Gastroesophageal sphincter (tissue), 4 donors: ENCODE data around the gene BRAT1. TPM values are rescaled to one million over a fixed set of nuclear protein-coding genes. Genes with fewer than 3 reads are reported as not detected.
"Not testable (repeated sequence)": the region's sequence is repeated elsewhere in the genome, so short reads cannot be mapped to it uniquely, and the experiment has no call there.

Experiments used
- ATAC-seq: fragments of 150-250 bp; one replicate; pipeline ENCODE4 v1.9.1; 2016; ENCODE audit warnings: mild to moderate bottlenecking, moderate library complexity
- H3K27ac ChIP-seq, 4 donors: fragments of 200-600 bp; sonication (generic) in 3 of 4; 1 replicate in 3 of 4; 2 replicates in 1 of 4; pipeline ENCODE4 v1.5.1; 2016 to 2019
- H3K27me3 ChIP-seq: fragments of 200-600 bp; sonication (generic); one replicate; pipeline ENCODE4 v1.5.1; 2019
- H3K36me3 ChIP-seq, 2 donors: fragments of 200-600 bp; sonication (generic); one replicate each; pipeline ENCODE4 v1.5.1; 2019; ENCODE audit warnings: control low read depth in 1 of 2
- H3K4me1 ChIP-seq, 3 donors: fragments of 200-600 bp; sonication (generic); 1 replicate in 2 of 3; 2 replicates in 1 of 3; pipeline ENCODE4 v1.5.1; 2016 to 2019; ENCODE audit warnings: control low read depth in 2 of 3
- H3K4me3 ChIP-seq, 2 donors: fragments of 200-600 bp; sonication (generic); one replicate each; pipeline ENCODE4 v1.5.1; 2019; ENCODE audit warnings: mild to moderate bottlenecking in 1 of 2, moderate library complexity in 1 of 2
- H3K9me3 ChIP-seq, 3 donors: fragments of 200-600 bp; sonication (generic); one replicate each; pipeline ENCODE4 v1.5.1; 2017 to 2019; ENCODE audit warnings: control low read depth in 2 of 3
- EP300 ChIP-seq: sonication (generic); formaldehyde crosslinking; IDR thresholded peaks from one replicate; pipeline ENCODE4 v1.6.1; 2017; ENCODE audit warnings: antibody characterized with exemption, mild to moderate bottlenecking
- POLR2A ChIP-seq, 2 donors: fragments of 450-650 bp; IDR thresholded peaks; one replicate each; pipeline ENCODE4 v1.6.1; 2017; ENCODE audit warnings: antibody characterized with exemption in 2 of 2, mild to moderate bottlenecking in 2 of 2, moderate library complexity in 1 of 2
- POLR2AphosphoS5 ChIP-seq: sonication (generic); formaldehyde crosslinking; IDR thresholded peaks from one replicate; pipeline ENCODE4 v1.6.1; 2017; ENCODE audit warnings: antibody characterized with exemption
- WGBS, 2 donors: methylation state at CpG; one replicate each; pipeline ENCODE4 v1.1.5; 2018; ENCODE audit warnings: low coverage in 1 of 2; 5-methylcytosine and 5-hydroxymethylcytosine counted together
- total RNA-seq, 4 donors: library from RNA; depleted of rRNA; stranded (reverse); fragments of >200 nt; gene quantifications; one replicate each; pipeline ENCODE4 v1.1.0, GENCODE V29; 2016
- TF ChIP-seq, protein P1 (sequence below), 4 experiments: fragments of 200-600 bp in 2 of 4; fragments of 450-650 bp in 2 of 4; sonication (generic) in 1 of 4; IDR thresholded peaks; one replicate each; pipeline ENCODE4 v1.5.1; 2017 to 2019; ENCODE audit warnings: antibody characterized with exemption in 4 of 4, mild to moderate bottlenecking in 2 of 4, moderate library complexity in 2 of 4

The BRAT1 gene
- total RNA-seq, 4 donors from 2014 or later: 19.9 to 36.0 (median 32.4) TPM

DNA sequence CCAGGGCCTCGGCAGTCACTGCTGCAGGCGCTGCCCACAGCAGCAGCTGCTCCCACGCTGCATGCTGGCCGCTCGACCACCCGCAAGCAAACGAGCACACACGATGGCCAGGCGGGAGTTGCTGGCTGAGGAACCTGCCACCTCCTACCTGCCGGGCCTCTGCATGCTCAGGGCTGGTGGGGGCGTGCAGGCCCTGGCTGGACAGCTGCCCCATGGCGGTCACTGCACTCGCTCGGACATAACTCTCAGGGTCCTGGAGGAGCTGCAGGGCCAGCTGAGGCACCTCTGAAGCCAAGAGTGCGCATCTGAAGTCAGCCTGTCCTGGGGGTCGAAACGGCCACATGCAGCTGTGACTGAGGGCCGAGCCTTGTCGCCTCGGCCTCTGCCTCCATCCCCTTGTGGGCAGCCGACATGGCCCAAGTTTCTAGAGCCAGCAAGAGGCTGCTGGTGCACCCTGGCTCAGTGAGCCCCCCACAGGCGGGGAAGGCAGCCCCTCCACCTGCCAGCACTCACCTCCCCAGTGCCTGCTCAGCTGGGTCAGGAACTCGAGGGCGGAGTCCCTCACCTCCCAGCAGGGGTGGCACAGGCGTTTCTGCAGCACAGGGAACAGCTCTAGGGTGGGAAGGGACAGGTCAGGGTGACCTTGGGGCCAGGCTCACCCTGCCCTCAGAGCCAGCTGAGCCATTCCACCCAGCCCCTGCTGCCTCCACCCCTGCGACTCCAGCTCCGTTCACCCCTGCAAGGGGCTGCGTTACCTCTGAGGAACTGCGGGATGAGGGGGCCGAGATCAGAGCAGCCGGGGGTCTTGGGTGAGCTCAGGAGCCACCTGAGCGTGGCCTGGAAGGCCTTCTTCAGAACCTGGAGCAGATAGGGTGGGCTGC lies 16.1 kb downstream of the BRAT1 start:
- TF ChIP-seq POLR2AphosphoS5 (no peak), EP300 (no peak), POLR2A (IDR thresholded peaks at IDR 0.05) (no peak)
- TF ChIP-seq, protein P1, sequence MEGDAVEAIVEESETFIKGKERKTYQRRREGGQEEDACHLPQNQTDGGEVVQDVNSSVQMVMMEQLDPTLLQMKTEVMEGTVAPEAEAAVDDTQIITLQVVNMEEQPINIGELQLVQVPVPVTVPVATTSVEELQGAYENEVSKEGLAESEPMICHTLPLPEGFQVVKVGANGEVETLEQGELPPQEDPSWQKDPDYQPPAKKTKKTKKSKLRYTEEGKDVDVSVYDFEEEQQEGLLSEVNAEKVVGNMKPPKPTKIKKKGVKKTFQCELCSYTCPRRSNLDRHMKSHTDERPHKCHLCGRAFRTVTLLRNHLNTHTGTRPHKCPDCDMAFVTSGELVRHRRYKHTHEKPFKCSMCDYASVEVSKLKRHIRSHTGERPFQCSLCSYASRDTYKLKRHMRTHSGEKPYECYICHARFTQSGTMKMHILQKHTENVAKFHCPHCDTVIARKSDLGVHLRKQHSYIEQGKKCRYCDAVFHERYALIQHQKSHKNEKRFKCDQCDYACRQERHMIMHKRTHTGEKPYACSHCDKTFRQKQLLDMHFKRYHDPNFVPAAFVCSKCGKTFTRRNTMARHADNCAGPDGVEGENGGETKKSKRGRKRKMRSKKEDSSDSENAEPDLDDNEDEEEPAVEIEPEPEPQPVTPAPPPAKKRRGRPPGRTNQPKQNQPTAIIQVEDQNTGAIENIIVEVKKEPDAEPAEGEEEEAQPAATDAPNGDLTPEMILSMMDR (IDR thresholded peaks at IDR 0.05): no peak
- Histone ChIP-seq H3K4me1 (no peaks in the 10 kb centered on the region), H3K27ac (no peak overlapping the region), H3K36me3 (peaks cover 0 to 66% of the 10 kb centered on the region in 2 donors), H3K27me3 (no peaks in the 10 kb centered on the region), H3K4me3 (no peak overlapping the region), H3K9me3 (no peaks in the 10 kb centered on the region)
- no peak for ATAC-seq
- WGBS, 2 donors: no CpG with 5 or more reads among the region's 32 CpGs

DNA sequence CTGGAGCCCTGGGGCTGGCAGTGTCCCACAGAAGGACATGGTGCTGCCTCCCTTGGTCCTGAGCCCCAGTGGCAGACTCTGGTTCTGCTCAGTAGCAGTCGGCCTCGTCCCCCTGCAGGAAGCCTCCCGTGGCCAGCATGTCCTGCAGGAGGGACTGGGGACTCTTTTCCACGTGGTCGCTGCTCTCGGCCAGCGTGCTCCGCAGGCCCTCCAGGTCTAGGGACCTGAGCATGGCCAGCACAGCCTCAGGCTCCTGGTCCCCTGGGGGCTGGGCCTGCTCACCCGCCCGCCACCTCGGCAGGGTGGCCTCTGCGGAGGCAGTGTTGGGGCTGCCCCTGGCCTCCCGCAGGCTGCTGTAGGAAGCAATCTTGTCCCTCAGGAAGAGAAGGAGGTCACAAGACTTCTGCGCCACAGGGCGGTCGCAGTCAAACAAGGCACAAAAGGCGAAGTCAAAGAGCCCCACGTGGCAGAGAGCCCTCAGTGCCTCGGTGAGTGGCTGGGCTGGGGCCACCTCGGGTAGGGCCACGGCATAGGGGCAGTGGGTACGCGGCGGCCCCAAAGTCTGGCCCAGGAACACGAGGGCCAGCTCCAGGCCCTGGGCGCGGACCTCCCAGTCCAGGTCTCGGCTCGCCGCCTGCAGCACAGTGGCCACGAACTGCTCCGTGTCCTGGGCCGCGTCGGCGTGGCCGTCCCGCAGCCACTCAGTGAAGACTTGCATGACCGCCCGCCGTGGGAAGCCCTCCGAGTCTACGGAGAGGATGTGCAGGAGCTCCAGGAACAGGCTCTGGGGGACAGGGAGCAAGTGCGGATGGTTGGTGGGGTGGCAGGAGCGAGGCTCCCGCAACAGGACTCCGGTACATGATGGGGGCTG lies 17.1 kb downstream of the BRAT1 start:
- Histone ChIP-seq H3K4me3 (no peak overlapping the region), H3K9me3 (no peaks in the 10 kb centered on the region), H3K4me1 (no peaks in the 10 kb centered on the region), H3K27me3 (no peaks in the 10 kb centered on the region), H3K27ac (no peak overlapping the region), H3K36me3 (peaks cover 0 to 56% of the 10 kb centered on the region in 2 donors)
- ATAC-seq: no peak
- no peak for TF ChIP-seq POLR2A (IDR thresholded peaks at IDR 0.05)
- TF ChIP-seq POLR2AphosphoS5: no peak
- TF ChIP-seq, protein P1 (IDR thresholded peaks at IDR 0.05): no peak
- TF ChIP-seq EP300: no peak
- WGBS, 2 donors: 100% methylated on average over 7 of the region's 47 CpGs; no CpG with 5 or more reads in 1 of the 2 donors

DNA sequence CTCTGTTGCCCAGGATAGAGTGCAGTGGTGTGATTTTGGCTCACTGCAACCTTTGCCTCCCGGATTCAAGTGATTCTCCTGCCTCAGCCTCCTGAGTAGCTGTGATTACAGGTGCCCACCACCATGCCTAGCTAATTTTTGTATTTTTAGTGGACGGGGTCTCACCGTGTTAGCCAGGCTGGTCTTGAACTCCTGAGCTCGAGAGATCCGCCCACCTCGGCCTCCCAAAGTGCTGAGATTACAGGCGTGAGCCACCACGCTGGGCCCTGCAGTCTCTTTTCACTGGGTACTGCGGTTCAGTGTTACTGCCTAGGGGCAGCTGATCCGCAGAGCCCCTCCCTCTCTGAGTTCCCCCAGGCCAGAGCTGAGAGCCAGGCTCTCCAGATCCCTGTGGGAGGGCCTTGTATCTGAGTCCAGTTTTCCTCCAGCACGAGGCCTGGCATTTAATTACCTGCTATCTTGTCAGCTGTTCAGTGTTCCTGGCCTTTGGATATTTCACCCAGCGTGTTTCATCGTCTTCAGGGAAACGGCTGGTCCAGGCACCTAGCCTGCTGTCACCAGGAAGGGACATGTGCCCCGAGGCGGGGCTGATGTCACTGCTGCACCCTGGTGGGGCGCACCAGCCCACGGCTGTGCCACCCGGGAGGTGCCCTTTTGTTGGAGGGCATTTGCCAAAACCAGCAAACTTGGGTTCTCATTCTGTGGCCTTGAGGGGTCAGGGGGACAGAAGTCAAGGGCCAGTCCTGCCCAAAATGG lies 19.3 kb downstream of the BRAT1 start:
- H3K27me3 ChIP-seq, H3K9me3 ChIP-seq, H3K4me1 ChIP-seq, ATAC-seq, H3K4me3 ChIP-seq, H3K27ac ChIP-seq: not testable (repeated sequence)
- WGBS, 2 donors: 50% methylated on average over 1 of the region's 19 CpGs; no CpG with 5 or more reads in 1 of the 2 donors
- H3K36me3 ChIP-seq: peaks cover 0 to 34% of the 10 kb centered on the region in 2 donors

DNA sequence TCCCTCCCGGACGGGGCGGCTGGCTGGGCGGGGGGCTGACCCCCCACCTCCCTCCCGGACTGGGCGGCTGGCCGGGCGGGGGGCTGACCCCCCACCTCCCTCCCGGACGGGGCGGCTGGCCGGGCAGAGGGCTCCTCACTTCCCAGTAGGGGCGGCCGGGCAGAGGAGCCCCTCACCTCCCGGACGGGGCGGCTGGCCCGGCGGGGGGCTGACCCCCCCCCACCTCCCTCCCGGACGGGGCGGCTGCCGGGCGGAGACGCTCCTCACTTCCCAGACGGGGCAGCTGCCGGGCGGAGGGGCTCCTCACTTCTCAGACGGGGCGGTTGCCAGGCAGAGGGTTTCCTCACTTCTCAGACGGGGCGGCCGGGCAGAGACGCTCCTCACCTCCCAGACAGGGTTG lies 21.1 kb downstream of the BRAT1 start:
- not testable (repeated sequence) for H3K4me3 ChIP-seq

DNA sequence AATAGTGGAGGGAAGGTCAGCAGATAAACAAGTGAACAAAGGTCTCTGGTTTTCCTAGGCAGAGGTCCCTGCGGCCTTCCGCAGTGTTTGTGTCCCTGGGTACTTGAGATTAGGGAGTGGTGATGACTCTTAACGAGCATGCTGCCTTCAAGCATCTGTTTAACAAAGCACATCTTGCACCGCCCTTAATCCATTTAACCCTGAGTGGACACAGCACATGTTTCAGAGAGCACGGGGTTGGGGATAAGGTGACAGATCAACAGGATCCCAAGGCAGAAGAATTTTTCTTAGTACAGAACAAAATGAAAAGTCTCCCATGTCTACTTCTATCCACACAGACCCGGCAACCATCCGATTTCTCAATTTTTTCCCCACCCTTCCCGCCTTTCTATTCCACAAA lies 21.8 kb downstream of the BRAT1 start:
- not testable (repeated sequence) for H3K36me3 ChIP-seq, H3K4me3 ChIP-seq, H3K9me3 ChIP-seq, H3K27ac ChIP-seq, ATAC-seq
- peaks cover 0 to 32% (median 14%) of the 10 kb centered on the region in 3 donors for H3K4me1 ChIP-seq
- peaks cover 34% of the 10 kb centered on the region for H3K27me3 ChIP-seq
- 40% methylated on average over 1 of the region's 8 CpGs; no CpG with 5 or more reads in 1 of the 2 donors for WGBS, 2 donors

More for the DNA sequence above, 21.1 kb downstream of the BRAT1 start:
- Histone ChIP-seq H3K36me3 (peaks cover 0 to 16% of the 10 kb centered on the region in 2 donors), H3K4me1 (peaks cover 0 to 26% (median 13%) of the 10 kb centered on the region in 3 donors), H3K27me3 (peaks cover 27% of the 10 kb centered on the region)
- ATAC-seq, H3K27ac ChIP-seq, H3K9me3 ChIP-seq: not testable (repeated sequence)
- WGBS, 2 donors: no CpG with 5 or more reads among the region's 34 CpGs

DNA sequence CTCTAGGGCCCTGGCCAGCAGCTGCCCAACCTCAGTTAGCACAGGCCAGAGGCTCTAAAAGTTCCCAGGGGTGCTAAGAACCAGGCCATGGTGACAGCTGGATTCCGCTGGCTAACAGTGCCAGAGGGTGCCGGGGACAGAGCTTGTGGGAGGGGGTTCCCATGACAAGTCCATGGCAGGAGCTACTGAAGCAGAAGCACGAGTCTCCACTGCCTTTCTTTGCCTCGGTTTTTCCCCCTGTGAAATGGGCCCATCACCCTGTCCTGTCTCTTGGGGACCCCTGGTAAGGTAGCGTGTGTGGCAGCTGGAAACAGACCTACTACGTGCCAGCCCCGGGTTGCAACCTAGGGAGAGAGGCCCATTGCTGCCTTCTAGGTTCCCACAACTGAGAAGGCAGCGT lies 22.5 kb downstream of the BRAT1 start:
- 100% methylated on average over 1 of the region's 8 CpGs; no CpG with 5 or more reads in 1 of the 2 donors for WGBS, 2 donors
- not testable (repeated sequence) for H3K9me3 ChIP-seq, ATAC-seq

DNA sequence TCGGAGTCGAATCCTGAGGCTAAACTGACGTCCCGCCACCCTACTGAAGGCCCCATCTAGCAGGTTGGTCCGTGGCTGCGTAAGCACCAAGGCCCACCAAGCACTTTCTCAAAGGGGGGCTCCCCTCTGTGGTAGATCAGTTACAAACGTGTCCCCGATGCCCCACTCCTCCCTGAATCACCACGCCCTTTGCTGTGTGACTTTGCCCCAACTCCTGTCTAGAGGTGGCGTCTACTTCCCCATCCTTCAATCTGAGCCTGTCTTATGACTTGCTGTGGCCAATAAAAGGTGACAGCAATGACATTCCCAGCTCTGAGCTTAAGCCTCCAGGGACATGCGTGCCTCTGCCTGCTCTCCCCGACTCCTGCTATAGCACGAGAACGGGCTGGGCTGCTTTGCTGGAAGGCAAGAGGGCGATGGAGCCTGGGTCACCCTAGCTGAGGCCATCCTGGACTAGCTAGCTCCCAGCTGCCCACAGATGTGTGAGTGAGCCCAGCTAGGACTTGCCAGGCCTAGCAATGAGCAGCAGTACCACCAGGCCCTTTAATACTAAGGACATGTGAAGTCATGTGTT lies 23.0 kb downstream of the BRAT1 start:
- ATAC-seq, H3K9me3 ChIP-seq, H3K27ac ChIP-seq, H3K4me3 ChIP-seq, H3K36me3 ChIP-seq: not testable (repeated sequence)
- WGBS, 2 donors: 90 to 100% methylated on average over 2 of the region's 15 CpGs
- Histone ChIP-seq H3K4me1 (peaks cover 0 to 44% (median 14%) of the 10 kb centered on the region in 3 donors), H3K27me3 (peaks cover 44% of the 10 kb centered on the region)

More for the DNA sequence above, 22.5 kb downstream of the BRAT1 start:
- Histone ChIP-seq H3K27me3 (peaks cover 40% of the 10 kb centered on the region), H3K4me1 (peaks cover 0 to 39% (median 14%) of the 10 kb centered on the region in 3 donors)
- H3K4me3 ChIP-seq, H3K36me3 ChIP-seq, H3K27ac ChIP-seq: not testable (repeated sequence)

DNA sequence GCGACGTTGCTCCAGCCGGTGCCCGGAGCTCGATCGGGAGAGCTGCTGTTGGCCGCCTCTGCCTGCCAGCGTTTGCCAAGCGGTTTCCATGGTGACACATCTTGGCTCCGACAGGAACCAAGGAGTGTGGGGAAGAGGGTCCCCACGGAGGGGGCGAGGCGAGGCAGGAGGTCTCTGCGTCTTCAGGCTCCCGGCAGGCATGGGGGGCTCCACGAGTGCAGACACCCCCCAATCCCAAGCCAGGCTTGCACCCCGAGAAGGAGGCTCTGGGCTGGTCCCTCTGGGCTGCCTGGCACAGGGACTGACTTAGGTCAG lies 23.6 kb downstream of the BRAT1 start:
- not testable (repeated sequence) for H3K36me3 ChIP-seq, ATAC-seq, H3K27ac ChIP-seq, H3K9me3 ChIP-seq, H3K4me3 ChIP-seq
- H3K4me1 ChIP-seq: peaks cover 0 to 49% (median 14%) of the 10 kb centered on the region in 3 donors
- peaks cover 50% of the 10 kb centered on the region for H3K27me3 ChIP-seq
- WGBS, 2 donors: 47% methylated on average over 3 of the region's 17 CpGs; no CpG with 5 or more reads in 1 of the 2 donors

DNA sequence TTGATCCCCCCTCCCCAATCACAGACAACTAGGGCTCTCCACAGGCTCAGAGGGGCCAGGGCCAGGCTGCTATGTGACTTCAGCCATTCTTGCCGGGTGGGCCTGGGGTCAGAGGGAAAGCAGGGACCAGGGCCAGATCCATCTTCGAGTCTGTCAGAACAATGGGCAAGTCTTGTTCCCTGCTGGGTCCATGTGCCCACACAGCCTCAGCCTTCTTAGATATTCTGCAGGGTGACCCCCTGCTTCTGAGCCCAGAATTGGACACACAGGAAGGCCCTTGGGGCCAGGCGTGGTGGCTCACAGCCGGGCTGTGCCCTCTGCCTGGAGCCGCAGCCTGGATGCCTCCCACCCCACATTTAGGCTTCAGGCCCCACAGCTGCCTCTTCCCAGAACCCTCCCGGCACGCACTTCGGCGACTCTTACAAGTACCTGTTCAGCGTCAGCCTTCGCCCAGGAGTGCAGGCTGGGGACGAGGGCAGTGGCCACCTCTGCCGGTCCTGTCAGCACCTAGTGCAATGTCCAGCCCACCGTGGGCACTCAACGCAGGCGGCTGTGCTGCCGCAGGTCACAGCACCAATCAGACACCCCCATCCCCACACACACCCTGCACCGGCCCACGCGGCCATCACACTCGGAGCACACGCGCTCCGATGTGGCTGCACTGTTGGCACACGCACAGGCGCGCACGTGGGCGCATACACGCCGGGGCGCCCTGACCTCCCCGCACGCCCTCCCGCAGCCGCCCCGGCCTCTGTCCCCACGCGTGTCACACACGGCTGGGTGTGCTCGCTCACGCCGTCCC lies 24.1 kb downstream of the BRAT1 start:
- H3K4me3 ChIP-seq, H3K9me3 ChIP-seq, ATAC-seq: not testable (repeated sequence)
- no CpG with 5 or more reads among the region's 43 CpGs for WGBS, 2 donors
- Histone ChIP-seq H3K27ac (peak overlapping the region in 3 of 4 donors; percentile 68 to 71 (median 71)), H3K36me3 (peaks cover 0 to 14% of the 10 kb centered on the region in 2 donors), H3K27me3 (peaks cover 55% of the 10 kb centered on the region), H3K4me1 (peaks cover 0 to 54% (median 14%) of the 10 kb centered on the region in 3 donors)
